Thoracic aorta (tissue), 2 donors: ENCODE data around the gene MYOM3. TPM values are rescaled to one million over a fixed set of nuclear protein-coding genes. Genes with fewer than 3 reads are reported as not detected.

Source experiments
- ATAC-seq: fragments of 150-250 bp; one replicate; pipeline ENCODE4 v1.8.0; 2017; ENCODE audit warnings: low read depth; ENCODE audit not compliant: insufficient number of reproducible peaks, low FRiP score
- DNase-seq: peaks from one replicate; pipeline ENCODE4 v3.0.0-alpha.2; 2020; ENCODE audit warnings: low spot score
- H3K27ac ChIP-seq, 2 donors: fragments of 200-600 bp; sonication (generic); 1 replicate in 1 of 2; 2 replicates in 1 of 2; pipeline ENCODE4 v1.5.1; 2016; ENCODE audit warnings: mild to moderate bottlenecking in 2 of 2, moderate library complexity in 2 of 2
- H3K27me3 ChIP-seq: fragments of 200-600 bp; sonication (generic); replicated peaks from 2 replicates; pipeline ENCODE4 v1.6.0; 2016; ENCODE audit warnings: mild to moderate bottlenecking; ENCODE audit not compliant: insufficient read depth
- H3K36me3 ChIP-seq: fragments of 200-600 bp; sonication (generic); one replicate; pipeline ENCODE4 v1.5.1; 2016
- H3K4me1 ChIP-seq, 2 donors: fragments of 200-600 bp; sonication (generic); 1 replicate in 1 of 2; 2 replicates in 1 of 2; pipeline versions ENCODE4 v1.5.1 to v1.6.0; 2016; ENCODE audit warnings: low read depth in 2 of 2, mild to moderate bottlenecking in 1 of 2; ENCODE audit not compliant: control insufficient read depth in 1 of 2
- H3K4me3 ChIP-seq: fragments of 200-600 bp; sonication (generic); 2 replicates; pipeline ENCODE4 v1.5.1; 2016; ENCODE audit warnings: mild to moderate bottlenecking
- H3K9me3 ChIP-seq: fragments of 200-600 bp; sonication (generic); 2 replicates; pipeline ENCODE4 v1.5.1; 2016
- total RNA-seq, 2 donors: library from RNA; depleted of rRNA; stranded (reverse); fragments of >200 nt; gene quantifications; one replicate each; pipeline versions ENCODE4 v1.1.0 to v1.2.3, GENCODE V29; 2016
- TF ChIP-seq, protein P1 (sequence below): fragments of 200-600 bp; sonication (generic); IDR thresholded peaks from one replicate; pipeline ENCODE4 v1.5.1; 2019; ENCODE audit warnings: antibody characterized with exemption

MYOM3 gene
- 1 to 10 TPM; 1.5 to 1.6 TPM for total RNA-seq

- H3K36me3 ChIP-seq: no peaks in the 10 kb centered on the region
- peak; percentile 61 for DNase-seq
- peak; percentile 56 for ATAC-seq
- peak within 1 kb of the TSS; percentile 85 to 88 for H3K27ac ChIP-seq
- H3K9me3 ChIP-seq: no peaks in the 10 kb centered on the region
- H3K4me1 ChIP-seq: peaks cover 13 to 23% of the 10 kb centered on the region in 2 donors
- TF ChIP-seq, protein P1, sequence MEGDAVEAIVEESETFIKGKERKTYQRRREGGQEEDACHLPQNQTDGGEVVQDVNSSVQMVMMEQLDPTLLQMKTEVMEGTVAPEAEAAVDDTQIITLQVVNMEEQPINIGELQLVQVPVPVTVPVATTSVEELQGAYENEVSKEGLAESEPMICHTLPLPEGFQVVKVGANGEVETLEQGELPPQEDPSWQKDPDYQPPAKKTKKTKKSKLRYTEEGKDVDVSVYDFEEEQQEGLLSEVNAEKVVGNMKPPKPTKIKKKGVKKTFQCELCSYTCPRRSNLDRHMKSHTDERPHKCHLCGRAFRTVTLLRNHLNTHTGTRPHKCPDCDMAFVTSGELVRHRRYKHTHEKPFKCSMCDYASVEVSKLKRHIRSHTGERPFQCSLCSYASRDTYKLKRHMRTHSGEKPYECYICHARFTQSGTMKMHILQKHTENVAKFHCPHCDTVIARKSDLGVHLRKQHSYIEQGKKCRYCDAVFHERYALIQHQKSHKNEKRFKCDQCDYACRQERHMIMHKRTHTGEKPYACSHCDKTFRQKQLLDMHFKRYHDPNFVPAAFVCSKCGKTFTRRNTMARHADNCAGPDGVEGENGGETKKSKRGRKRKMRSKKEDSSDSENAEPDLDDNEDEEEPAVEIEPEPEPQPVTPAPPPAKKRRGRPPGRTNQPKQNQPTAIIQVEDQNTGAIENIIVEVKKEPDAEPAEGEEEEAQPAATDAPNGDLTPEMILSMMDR: peak; percentile 49
- H3K4me3 ChIP-seq: peak within 1 kb of the TSS; percentile 70
- no peaks in the 10 kb centered on the region for H3K27me3 ChIP-seq
Measured at GRCh38 chr1:24111996-24112779, at the start of gene MYOM3. Gene MYOM3, minus strand, starts transcription at chr1:24112135. Its CDS starts 3,499 bp downstream, at chr1:24108636.

DNA sequence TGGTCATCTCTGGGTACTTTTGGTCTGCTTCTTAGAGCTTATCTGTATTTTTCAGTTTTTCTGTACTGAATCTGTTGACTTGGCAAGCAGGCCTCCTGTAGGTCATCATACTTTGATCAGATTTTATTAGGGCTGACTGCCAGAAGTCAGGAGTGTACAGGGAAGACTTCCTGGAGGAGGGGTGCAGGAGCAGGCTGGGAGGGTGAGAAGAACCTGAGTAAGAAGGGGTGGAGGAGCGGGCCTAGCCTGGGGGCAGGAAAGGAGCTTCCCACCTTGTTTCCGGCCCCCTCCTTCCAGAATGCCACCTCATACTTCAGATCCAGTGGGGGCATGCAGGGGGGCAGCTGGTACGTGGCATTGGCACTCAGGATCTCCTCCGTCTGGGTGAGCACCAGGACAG, 49.3 kb upstream of the MYOM3 start:
- no peaks in the 10 kb centered on the region for H3K27me3 ChIP-seq
- ATAC-seq (no peak), DNase-seq (no peak)
- H3K4me1 ChIP-seq: no peaks in the 10 kb centered on the region
- TF ChIP-seq, protein P1: no peak
- H3K4me3 ChIP-seq: no peak overlapping the region
- H3K36me3 ChIP-seq: no peaks in the 10 kb centered on the region
- H3K9me3 ChIP-seq: no peaks in the 10 kb centered on the region
- no peak overlapping the region for H3K27ac ChIP-seq

GRCh38 chr1:24159366-24159765, 47.4 kb upstream of the MYOM3 start:
- no peaks in the 10 kb centered on the region for H3K4me1 ChIP-seq
- no peak overlapping the region for H3K4me3 ChIP-seq
- no peak overlapping the region for H3K27ac ChIP-seq
- ATAC-seq (no peak), DNase-seq (no peak)
- no peaks in the 10 kb centered on the region for H3K27me3 ChIP-seq
- H3K9me3 ChIP-seq: no peaks in the 10 kb centered on the region
- no peaks in the 10 kb centered on the region for H3K36me3 ChIP-seq
- TF ChIP-seq, protein P1: no peak

- H3K36me3 ChIP-seq: no peaks in the 10 kb centered on the region
- H3K4me3 ChIP-seq: no peak overlapping the region
- no peaks in the 10 kb centered on the region for H3K27me3 ChIP-seq
- H3K4me1 ChIP-seq: no peaks in the 10 kb centered on the region
- DNase-seq (no peak), ATAC-seq (no peak)
- H3K27ac ChIP-seq: no peak overlapping the region
- TF ChIP-seq, protein P1: no peak
- no peaks in the 10 kb centered on the region for H3K9me3 ChIP-seq
Measured at GRCh38 chr1:24157918-24158481, 46.1 kb upstream of the MYOM3 start.

GRCh38 chr1:24156542-24157260, 44.8 kb upstream of the MYOM3 start:
- H3K4me3 ChIP-seq: no peak overlapping the region
- H3K4me1 ChIP-seq: no peaks in the 10 kb centered on the region
- no peaks in the 10 kb centered on the region for H3K9me3 ChIP-seq
- ATAC-seq: no peak
- TF ChIP-seq, protein P1: no peak
- H3K27ac ChIP-seq: no peak overlapping the region
- H3K27me3 ChIP-seq: no peaks in the 10 kb centered on the region
- DNase-seq: no peak
- H3K36me3 ChIP-seq: no peaks in the 10 kb centered on the region
